ENCODE data around the gene ENOX1.
A peak's percentile ranks its signal among the peaks of the same experiment; 100 is the strongest.

The ENOX1 gene

DNA sequence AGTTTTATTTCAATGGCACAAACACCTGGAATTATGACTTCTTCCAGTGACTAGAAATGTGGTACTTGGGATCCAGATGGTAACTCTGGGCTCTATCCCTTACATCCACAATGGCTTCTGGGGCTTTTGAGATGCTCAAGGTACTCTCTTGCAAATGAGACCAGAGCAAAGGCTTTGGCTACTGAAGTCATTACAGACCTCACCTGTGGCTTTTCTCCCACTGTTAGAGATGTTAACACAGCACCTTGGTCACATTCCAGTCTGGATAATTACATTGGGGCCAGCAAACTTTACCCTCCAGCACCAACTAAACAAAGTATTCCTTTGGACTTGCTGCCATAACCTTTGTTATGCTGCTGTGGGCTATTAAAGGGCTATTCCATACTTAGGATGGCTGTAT, 6.1 kb downstream of the ENOX1 start:
- TF ChIP-seq, protein P1, sequence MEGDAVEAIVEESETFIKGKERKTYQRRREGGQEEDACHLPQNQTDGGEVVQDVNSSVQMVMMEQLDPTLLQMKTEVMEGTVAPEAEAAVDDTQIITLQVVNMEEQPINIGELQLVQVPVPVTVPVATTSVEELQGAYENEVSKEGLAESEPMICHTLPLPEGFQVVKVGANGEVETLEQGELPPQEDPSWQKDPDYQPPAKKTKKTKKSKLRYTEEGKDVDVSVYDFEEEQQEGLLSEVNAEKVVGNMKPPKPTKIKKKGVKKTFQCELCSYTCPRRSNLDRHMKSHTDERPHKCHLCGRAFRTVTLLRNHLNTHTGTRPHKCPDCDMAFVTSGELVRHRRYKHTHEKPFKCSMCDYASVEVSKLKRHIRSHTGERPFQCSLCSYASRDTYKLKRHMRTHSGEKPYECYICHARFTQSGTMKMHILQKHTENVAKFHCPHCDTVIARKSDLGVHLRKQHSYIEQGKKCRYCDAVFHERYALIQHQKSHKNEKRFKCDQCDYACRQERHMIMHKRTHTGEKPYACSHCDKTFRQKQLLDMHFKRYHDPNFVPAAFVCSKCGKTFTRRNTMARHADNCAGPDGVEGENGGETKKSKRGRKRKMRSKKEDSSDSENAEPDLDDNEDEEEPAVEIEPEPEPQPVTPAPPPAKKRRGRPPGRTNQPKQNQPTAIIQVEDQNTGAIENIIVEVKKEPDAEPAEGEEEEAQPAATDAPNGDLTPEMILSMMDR (conservative IDR thresholded peaks at IDR 0.05; ENCODE audit: control insufficient read depth, insufficient read depth, low read depth, low read length) = no peak
- H3K4me3 ChIP-seq (ENCODE audit: control insufficient read depth, low read depth, low read length) = no peak overlapping the region
- no peak for DNase-seq (ENCODE audit: low read depth)

DNA sequence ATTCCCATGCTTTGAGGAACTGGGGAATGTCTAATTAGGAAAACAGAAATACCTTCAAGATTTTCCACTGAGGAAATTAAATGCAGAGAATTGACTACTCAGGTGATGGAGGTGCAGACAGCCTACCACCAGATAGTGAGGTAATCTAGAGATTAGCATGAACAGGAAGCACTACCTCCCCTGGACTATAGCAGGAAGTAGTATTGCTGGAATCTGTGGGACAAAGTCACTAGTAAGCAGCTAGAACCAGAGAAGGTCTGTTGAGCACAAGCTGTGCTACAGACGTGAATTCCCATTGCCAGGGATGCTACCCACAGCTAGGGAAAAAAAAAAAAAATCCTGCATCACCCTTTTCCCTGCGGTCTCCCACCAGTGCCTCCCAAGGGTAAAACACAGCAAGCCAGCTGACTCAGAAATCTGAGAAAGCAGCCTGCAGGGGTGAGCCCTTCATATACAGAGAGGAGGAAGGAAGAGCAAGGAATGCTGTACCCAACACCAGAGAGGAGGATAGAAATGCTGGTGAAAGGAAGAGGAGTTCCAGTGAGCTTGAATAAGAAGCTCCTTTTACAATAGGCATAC, 10.2 kb downstream of the ENOX1 start:
- TF ChIP-seq, protein P1 (conservative IDR thresholded peaks at IDR 0.05; ENCODE audit: control insufficient read depth, insufficient read depth, low read depth, low read length) = no peak
- no peak overlapping the region for H3K4me3 ChIP-seq (ENCODE audit: control insufficient read depth, low read depth, low read length)
- peak; percentile 25 for DNase-seq (ENCODE audit: low read depth)

DNA sequence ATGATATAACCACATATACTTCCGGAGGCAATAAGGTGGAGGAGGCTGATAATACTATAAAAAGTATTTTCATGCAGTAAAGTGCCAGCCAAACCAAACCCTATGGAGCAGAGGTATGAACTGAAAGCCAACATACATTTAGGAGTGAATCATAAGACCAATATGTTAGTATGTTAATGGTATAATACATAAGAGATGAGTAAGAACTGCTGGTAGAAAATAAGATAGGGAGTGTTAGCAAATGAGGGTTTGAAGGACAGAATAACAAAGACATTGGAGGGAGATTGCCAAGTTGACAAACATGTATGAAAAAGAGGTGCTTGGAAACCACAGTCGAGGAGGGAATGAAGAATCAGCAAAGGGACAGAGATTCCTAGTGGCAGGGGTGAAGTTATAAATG, 10.8 kb downstream of the ENOX1 start:
- no peak for DNase-seq (ENCODE audit: low read depth)
- TF ChIP-seq, protein P1 (conservative IDR thresholded peaks at IDR 0.05; ENCODE audit: control insufficient read depth, insufficient read depth, low read depth, low read length) = no peak
- H3K4me3 ChIP-seq (ENCODE audit: control insufficient read depth, low read depth, low read length) = no peak overlapping the region

DNA sequence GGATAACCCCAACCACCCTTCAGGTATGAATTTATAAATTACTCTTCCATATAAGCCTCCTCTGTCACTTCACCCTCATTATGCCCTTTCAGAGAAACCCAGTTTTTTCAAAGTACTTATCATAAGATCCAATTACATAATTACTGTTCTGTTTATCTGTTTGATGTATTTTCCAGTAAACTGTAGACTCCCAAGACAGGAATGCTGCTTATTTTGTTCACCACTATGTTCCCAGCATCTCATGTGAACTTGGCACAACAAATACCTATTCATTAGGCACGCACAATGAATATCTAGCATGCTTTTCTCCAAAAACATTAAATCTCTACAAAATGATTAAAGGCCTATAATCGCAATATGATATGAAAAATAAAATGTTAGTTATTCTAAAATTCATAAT, 13.2 kb downstream of the ENOX1 start:
- TF ChIP-seq, protein P1 (conservative IDR thresholded peaks at IDR 0.05; ENCODE audit: control insufficient read depth, insufficient read depth, low read depth, low read length) = no peak
- H3K4me3 ChIP-seq (ENCODE audit: control insufficient read depth, low read depth, low read length) = no peak overlapping the region
- no peak for DNase-seq (ENCODE audit: low read depth)

DNA sequence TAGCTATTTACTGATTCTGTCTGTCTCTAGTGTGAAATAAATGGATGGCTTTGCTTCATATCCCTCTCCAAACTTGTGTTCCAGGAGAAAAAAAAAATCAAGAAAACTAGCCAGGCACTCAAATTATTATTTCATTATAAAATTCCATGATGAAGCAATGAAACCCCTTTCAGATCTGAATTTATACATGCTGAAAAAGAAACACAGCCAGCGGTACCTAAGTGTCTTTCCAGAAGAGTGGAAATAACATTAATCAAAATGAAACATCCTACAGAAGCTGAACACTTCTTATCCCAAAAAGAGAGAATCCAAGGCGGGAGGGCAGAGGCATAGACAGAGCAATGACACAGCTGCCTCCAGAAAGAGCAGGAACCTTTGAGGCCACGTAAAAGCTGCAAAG, 15.9 kb downstream of the ENOX1 start:
- no peak overlapping the region for H3K4me3 ChIP-seq (ENCODE audit: control insufficient read depth, low read depth, low read length)
- TF ChIP-seq, protein P1 (conservative IDR thresholded peaks at IDR 0.05; ENCODE audit: control insufficient read depth, insufficient read depth, low read depth, low read length) = no peak
- no peak for DNase-seq (ENCODE audit: low read depth)

DNA sequence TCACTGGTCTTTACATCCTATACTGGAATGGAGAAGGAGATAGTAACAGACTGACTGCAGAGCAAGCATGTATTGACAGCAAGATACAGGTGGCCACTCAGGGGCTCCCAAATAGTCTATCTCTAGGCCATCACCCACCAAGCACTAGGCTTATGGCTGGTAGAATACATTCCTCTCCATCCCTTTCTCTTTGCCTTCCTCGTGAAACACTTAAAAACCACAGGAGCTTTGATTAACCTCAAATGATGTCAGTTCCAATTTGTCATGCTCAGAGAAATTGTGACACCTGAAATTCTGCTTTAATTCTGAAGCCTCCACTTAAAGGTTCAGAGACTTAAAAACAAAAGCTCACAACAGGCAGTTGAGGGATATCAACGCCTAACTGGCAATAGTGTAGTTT, 17.2 kb downstream of the ENOX1 start:
- H3K4me3 ChIP-seq (ENCODE audit: control insufficient read depth, low read depth, low read length) = no peak overlapping the region
- TF ChIP-seq, protein P1 (conservative IDR thresholded peaks at IDR 0.05; ENCODE audit: control insufficient read depth, insufficient read depth, low read depth, low read length) = no peak
- no peak for DNase-seq (ENCODE audit: low read depth)

Measured in fibroblast of mammary gland (primary cell).